ENCODE measurements around the gene RGPD4.
"Not testable (repeated sequence)": the region's sequence is repeated elsewhere in the genome, so short reads cannot be mapped to it uniquely, and the experiment has no call there.

The RGPD4 gene

GRCh38 chr2:107916121-107916520 is 89.4 kb downstream of the RGPD4 start:
- not testable (repeated sequence) for H3K4me3 ChIP-seq (ENCODE audit: low read length); DNase-seq (ENCODE audit: low read depth, low spot score)

- DNase-seq (ENCODE audit: low read depth, low spot score); H3K4me3 ChIP-seq (ENCODE audit: low read length): not testable (repeated sequence)
These were observed 90.1 kb downstream of the RGPD4 start for GRCh38 chr2:107916696-107917370.

GRCh38 chr2:107927034-107927534 is 100.4 kb downstream of the RGPD4 start:
- no peak overlapping the region for H3K4me3 ChIP-seq (ENCODE audit: low read length)
- DNase-seq (ENCODE audit: low read depth, low spot score), result no peak

GRCh38 chr2:107931412-107931811 is 104.7 kb downstream of the RGPD4 start:
- no peak overlapping the region for H3K4me3 ChIP-seq (ENCODE audit: low read length)
- no peak for DNase-seq (ENCODE audit: low read depth, low spot score)

- no peak for DNase-seq (ENCODE audit: low read depth, low spot score)
- no peak overlapping the region for H3K4me3 ChIP-seq (ENCODE audit: low read length)
These were observed 105.8 kb downstream of the RGPD4 start for GRCh38 chr2:107932488-107932887.

- H3K4me3 ChIP-seq (ENCODE audit: low read length), result no peak overlapping the region
- no peak for DNase-seq (ENCODE audit: low read depth, low spot score)
These were observed 106.3 kb downstream of the RGPD4 start for GRCh38 chr2:107932979-107933378.

GRCh38 chr2:107936433-107937359 is 110.0 kb downstream of the RGPD4 start:
- no peak overlapping the region for H3K4me3 ChIP-seq (ENCODE audit: low read length)
- DNase-seq (ENCODE audit: low read depth, low spot score), result peak; percentile 29

Data from Jurkat, Clone E6-1 (cell line).